ENCODE results near the gene BFSP1.

BFSP1 gene

GRCh38 chr20:17463711-17464110, 67.5 kb downstream of the BFSP1 start:
- no peak overlapping the region for H3K4me3 ChIP-seq (replicated peaks in 1 of 2; ENCODE audit: low read depth in 2 of 2, low read length in 2 of 2)
- TF ChIP-seq CTCF (IDR thresholded peaks at IDR 0.05; ENCODE audit: low read depth, low read length) = no peak
- DNase-seq (ENCODE audit: low read depth in 2 of 2) = peak in 1 of 2 donors; percentile 11

- no peak for DNase-seq (ENCODE audit: low read depth in 2 of 2)
- TF ChIP-seq CTCF (IDR thresholded peaks at IDR 0.05; ENCODE audit: low read depth, low read length) = no peak
Measured at GRCh38 chr20:17461941-17462340, 69.2 kb downstream of the BFSP1 start.

GRCh38 chr20:17460119-17460518, 71.1 kb downstream of the BFSP1 start:
- H3K4me3 ChIP-seq (replicated peaks in 1 of 2; ENCODE audit: low read depth in 2 of 2, low read length in 2 of 2) = no peak overlapping the region
- no peak for TF ChIP-seq CTCF (IDR thresholded peaks at IDR 0.05; ENCODE audit: low read depth, low read length)
- DNase-seq (ENCODE audit: low read depth in 2 of 2) = peak in 1 of 2 donors; percentile 18

More at GRCh38 chr20:17461941-17462340, 69.2 kb downstream of the BFSP1 start:
- H3K4me3 ChIP-seq (replicated peaks in 1 of 2; ENCODE audit: low read depth in 2 of 2, low read length in 2 of 2) = no peak overlapping the region

- TF ChIP-seq CTCF (IDR thresholded peaks at IDR 0.05; ENCODE audit: low read depth, low read length) = no peak
- H3K4me3 ChIP-seq (replicated peaks in 1 of 2; ENCODE audit: low read depth in 2 of 2, low read length in 2 of 2) = no peak overlapping the region
- peak; percentile 2 to 8 for DNase-seq (ENCODE audit: low read depth in 2 of 2)
Measured at GRCh38 chr20:17457588-17458190, 73.5 kb downstream of the BFSP1 start.

GRCh38 chr20:17457079-17457478, 74.1 kb downstream of the BFSP1 start:
- no peak for DNase-seq (ENCODE audit: low read depth in 2 of 2)
- no peak for TF ChIP-seq CTCF (IDR thresholded peaks at IDR 0.05; ENCODE audit: low read depth, low read length)
- no peak overlapping the region for H3K4me3 ChIP-seq (replicated peaks in 1 of 2; ENCODE audit: low read depth in 2 of 2, low read length in 2 of 2)

GRCh38 chr20:17456279-17456678, 74.9 kb downstream of the BFSP1 start:
- H3K4me3 ChIP-seq (replicated peaks in 1 of 2; ENCODE audit: low read depth in 2 of 2, low read length in 2 of 2) = no peak overlapping the region
- no peak for DNase-seq (ENCODE audit: low read depth in 2 of 2)
- TF ChIP-seq CTCF (IDR thresholded peaks at IDR 0.05; ENCODE audit: low read depth, low read length) = no peak

- no peak for TF ChIP-seq CTCF (IDR thresholded peaks at IDR 0.05; ENCODE audit: low read depth, low read length)
- H3K4me3 ChIP-seq (replicated peaks in 1 of 2; ENCODE audit: low read depth in 2 of 2, low read length in 2 of 2) = no peak overlapping the region
- DNase-seq (ENCODE audit: low read depth in 2 of 2) = no peak
Measured at GRCh38 chr20:17453592-17453991, 77.6 kb downstream of the BFSP1 start.
